HFF-Myc (cell line): ENCODE results near the gene ZNF281.
"Not testable (repeated sequence)": the region's sequence is repeated elsewhere in the genome, so short reads cannot be mapped to it uniquely, and the experiment has no call there.

Experiments used
- DNase-seq: peaks from one replicate; pipeline ENCODE4 v3.0.0-alpha.2; 2011; ENCODE audit warnings: low read depth; ENCODE audit errors: extremely low read depth
- H3K4me3 ChIP-seq: replicated peaks from 2 replicates; pipeline ENCODE4 v1.5.1; 2011; ENCODE audit warnings: low read depth, mild to moderate bottlenecking, control low read depth, low read length
- TF ChIP-seq, protein P1 (sequence below): IDR thresholded peaks from 2 replicates; pipeline ENCODE4 v1.5.1; 2012; ENCODE audit warnings: mild to moderate bottlenecking, low read depth, low read length, control low read depth; ENCODE audit errors: missing control alignments

ZNF281 gene

DNA sequence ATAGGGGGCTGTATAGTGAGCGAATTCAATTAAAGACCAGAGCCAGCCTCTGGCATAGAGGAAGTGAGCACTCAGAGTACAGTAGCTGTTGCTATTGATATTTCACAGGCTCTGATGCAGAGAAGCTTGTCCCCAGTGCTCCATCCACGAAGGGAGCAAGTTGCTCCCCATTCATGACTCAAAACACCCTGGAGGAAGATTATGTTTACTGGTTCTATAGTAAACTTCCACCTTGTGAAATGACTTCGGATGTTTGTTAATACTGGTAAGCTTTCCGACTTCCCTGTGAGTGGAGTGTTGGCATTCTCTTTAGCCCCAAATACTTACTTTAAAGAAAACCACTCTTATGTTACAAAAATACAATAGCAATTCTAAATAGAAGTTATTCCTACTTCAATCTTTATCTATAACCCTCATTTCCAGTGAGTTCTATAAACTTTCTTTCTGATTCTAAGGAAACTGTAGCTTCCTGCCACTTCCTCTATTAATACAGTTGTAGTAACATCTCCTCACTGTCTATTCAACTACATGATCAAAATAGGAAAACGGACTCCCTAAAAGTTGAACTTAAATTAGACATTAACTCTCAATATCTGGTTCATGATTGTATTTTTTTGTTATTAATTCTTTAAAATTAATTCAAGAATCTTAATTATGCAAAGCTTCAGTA lies 46.4 kb downstream of the ZNF281 start:
- TF ChIP-seq, protein P1, sequence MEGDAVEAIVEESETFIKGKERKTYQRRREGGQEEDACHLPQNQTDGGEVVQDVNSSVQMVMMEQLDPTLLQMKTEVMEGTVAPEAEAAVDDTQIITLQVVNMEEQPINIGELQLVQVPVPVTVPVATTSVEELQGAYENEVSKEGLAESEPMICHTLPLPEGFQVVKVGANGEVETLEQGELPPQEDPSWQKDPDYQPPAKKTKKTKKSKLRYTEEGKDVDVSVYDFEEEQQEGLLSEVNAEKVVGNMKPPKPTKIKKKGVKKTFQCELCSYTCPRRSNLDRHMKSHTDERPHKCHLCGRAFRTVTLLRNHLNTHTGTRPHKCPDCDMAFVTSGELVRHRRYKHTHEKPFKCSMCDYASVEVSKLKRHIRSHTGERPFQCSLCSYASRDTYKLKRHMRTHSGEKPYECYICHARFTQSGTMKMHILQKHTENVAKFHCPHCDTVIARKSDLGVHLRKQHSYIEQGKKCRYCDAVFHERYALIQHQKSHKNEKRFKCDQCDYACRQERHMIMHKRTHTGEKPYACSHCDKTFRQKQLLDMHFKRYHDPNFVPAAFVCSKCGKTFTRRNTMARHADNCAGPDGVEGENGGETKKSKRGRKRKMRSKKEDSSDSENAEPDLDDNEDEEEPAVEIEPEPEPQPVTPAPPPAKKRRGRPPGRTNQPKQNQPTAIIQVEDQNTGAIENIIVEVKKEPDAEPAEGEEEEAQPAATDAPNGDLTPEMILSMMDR: no peak
- H3K4me3 ChIP-seq: no peak overlapping the region

GRCh38 chr1:200362421-200362820 lies 47.4 kb downstream of the ZNF281 start:
- no peak for DNase-seq
- H3K4me3 ChIP-seq: no peak overlapping the region
- TF ChIP-seq, protein P1: no peak

More for the DNA sequence above, 46.4 kb downstream of the ZNF281 start:
- DNase-seq: no peak

GRCh38 chr1:200359610-200360163 lies 50.1 kb downstream of the ZNF281 start:
- TF ChIP-seq, protein P1: no peak
- no peak for DNase-seq
- H3K4me3 ChIP-seq: no peak overlapping the region

DNA sequence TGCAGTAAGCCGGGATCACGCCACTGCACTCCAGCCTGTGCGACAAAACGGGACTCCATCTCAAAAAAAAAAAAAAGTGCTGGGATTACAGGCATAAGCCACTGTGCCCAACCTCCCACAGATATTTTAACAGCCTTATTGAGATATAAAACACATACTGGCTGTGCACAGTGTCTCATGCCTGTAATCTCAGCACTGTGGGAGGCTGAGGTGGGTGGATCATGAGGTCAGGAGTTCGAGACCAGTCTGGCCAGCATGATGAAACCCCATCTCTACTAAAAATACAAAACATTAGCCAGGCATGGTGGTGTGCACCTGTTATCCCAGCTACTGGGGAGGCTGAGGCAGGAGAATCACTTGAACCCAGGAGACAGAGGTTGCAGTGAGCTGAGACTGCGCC lies 51.9 kb downstream of the ZNF281 start:
- not testable (repeated sequence) for DNase-seq, H3K4me3 ChIP-seq

DNA sequence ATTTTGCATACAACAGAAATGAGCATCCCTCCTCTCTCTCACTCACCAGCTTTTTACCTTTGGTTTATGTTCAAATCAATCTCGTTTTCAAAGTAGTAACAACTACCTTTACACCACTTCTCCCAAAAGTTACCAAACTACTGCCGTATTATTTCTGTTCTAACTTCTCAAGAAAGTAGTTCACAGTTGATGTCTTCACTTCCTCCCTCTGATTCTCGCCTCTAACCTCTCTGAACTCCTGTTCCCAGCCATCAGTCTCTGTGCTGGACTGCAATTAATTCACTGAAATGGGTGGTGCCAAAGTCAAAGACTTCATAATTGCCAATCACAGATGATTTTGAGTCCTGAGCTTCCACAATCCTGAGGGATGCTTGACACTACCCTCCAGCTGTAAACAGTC lies 54.0 kb downstream of the ZNF281 start:
- no peak overlapping the region for H3K4me3 ChIP-seq
- TF ChIP-seq, protein P1: no peak
- DNase-seq: no peak
